Naive thymus-derived CD4-positive, alpha-beta T cell (primary cell): ENCODE results near the gene MGAT5B. TPM values are rescaled to one million over a fixed set of nuclear protein-coding genes. Genes with fewer than 3 reads are reported as not detected.

Source experiments
- ATAC-seq: fragments of 150-1000 bp; cut with Tn5 transposase; 2 replicates; pipeline ENCODE4 v1.10.0; 2021; ENCODE audit warnings: mild to moderate bottlenecking, moderate library complexity
- CTCF ChIA-PET: fragments of 350-600 bp; sonication (Branson Sonifier 250); formaldehyde crosslinking; loops from one replicate; lab custom pipeline; 2021; ENCODE audit warnings: antibody characterized with exemption; lab: Charles Lee
- POLR2A ChIA-PET: fragments of 350-600 bp; sonication (Branson Sonifier 250); formaldehyde crosslinking; loops from one replicate; lab custom pipeline; 2021; ENCODE audit warnings: antibody characterized with exemption, inconsistent platforms; lab: Charles Lee
- DNase-seq, 9 donors: peaks; one replicate each; pipeline versions ENCODE4 v3.0.0 to v3.0.0-alpha.2; 2020 to 2022; ENCODE audit warnings: mixed read lengths in 1 of 9
- H3K27ac ChIP-seq: one replicate; pipeline ENCODE4 v1.7.0; 2013; ENCODE audit warnings: mild to moderate bottlenecking, low read depth, low read length, moderate library complexity
- H3K27me3 ChIP-seq, 2 donors: one replicate each; pipeline ENCODE4 v1.7.0; 2013; ENCODE audit warnings: low read length in 2 of 2, mild to moderate bottlenecking in 2 of 2, moderate library complexity in 2 of 2; ENCODE audit not compliant: control insufficient read depth in 2 of 2, insufficient read depth in 2 of 2
- H3K36me3 ChIP-seq, 3 experiments: 1 replicate in 2 of 3; 2 replicates in 1 of 3; pipeline ENCODE4 v1.7.0; 2013; ENCODE audit warnings: low read length in 3 of 3, mild to moderate bottlenecking in 3 of 3, moderate library complexity in 1 of 3; ENCODE audit not compliant: insufficient read depth in 3 of 3, control insufficient read depth in 2 of 3
- H3K4me1 ChIP-seq, 2 donors: one replicate each; pipeline ENCODE4 v1.7.0; 2013; ENCODE audit warnings: low read length in 2 of 2, mild to moderate bottlenecking in 2 of 2, moderate library complexity in 1 of 2; ENCODE audit not compliant: control insufficient read depth in 2 of 2, insufficient read depth in 2 of 2
- H3K4me3 ChIP-seq: 2 replicates; pipeline ENCODE4 v1.7.0; 2013; ENCODE audit warnings: mild to moderate bottlenecking, low read length
- H3K9me3 ChIP-seq, 3 experiments: 1 replicate in 2 of 3; 2 replicates in 1 of 3; pipeline ENCODE4 v1.7.0; 2013; ENCODE audit warnings: low read length in 3 of 3; ENCODE audit not compliant: control insufficient read depth in 2 of 3
- H3K27ac Mint-ChIP-seq, 9 donors: one replicate each; pipeline ENCODE4 v1.8.0; 2020 to 2022; ENCODE audit warnings: mixed read lengths in 9 of 9, mild to moderate bottlenecking in 8 of 9, moderate library complexity in 5 of 9, inconsistent platforms in 2 of 9
- H3K27me3 Mint-ChIP-seq, 5 donors: one replicate each; pipeline ENCODE4 v1.8.0; 2021 to 2022; ENCODE audit warnings: mixed read lengths in 5 of 5, mild to moderate bottlenecking in 1 of 5
- H3K36me3 Mint-ChIP-seq, 5 donors: one replicate each; pipeline ENCODE4 v1.8.0; 2020 to 2022; ENCODE audit warnings: mixed read lengths in 5 of 5, mild to moderate bottlenecking in 3 of 5, inconsistent platforms in 1 of 5
- H3K4me1 Mint-ChIP-seq, 7 donors: one replicate each; pipeline ENCODE4 v1.8.0; 2020 to 2022; ENCODE audit warnings: mixed read lengths in 7 of 7, mild to moderate bottlenecking in 3 of 7, inconsistent platforms in 1 of 7
- H3K4me3 Mint-ChIP-seq, 10 donors: one replicate each; pipeline ENCODE4 v1.8.0; 2020 to 2022; ENCODE audit warnings: mild to moderate bottlenecking in 10 of 10, mixed read lengths in 10 of 10, moderate library complexity in 6 of 10, inconsistent platforms in 2 of 10
- H3K9me3 Mint-ChIP-seq, 11 donors: one replicate each; pipeline ENCODE4 v1.8.0; 2020 to 2022; ENCODE audit warnings: mixed read lengths in 11 of 11, mild to moderate bottlenecking in 4 of 11, inconsistent platforms in 1 of 11, moderate library complexity in 1 of 11
- intact Hi-C, 2 donors: fragments of 100-400 bp; cut with micrococcal nuclease; formaldehyde crosslinking; loops; one replicate each; pipeline ENCODE4 v1.15.1; 2023
- polyA plus RNA-seq, 2 donors: library from polyadenylated mRNA; unstranded; fragments of 300-500 nt; fragmentation: Illumina TruSeq; gene quantifications; one replicate each; pipeline ENCODE4 v1.2.3, GENCODE V29; 2021
- total RNA-seq, 6 experiments: library from RNA in 5 of 6; stranded (reverse) in 5 of 6; gene quantifications; 1 replicate in 5 of 6; 2 replicates in 1 of 6; pipeline ENCODE4 v1.2.3 and lab custom pipeline; 2021 to 2026

Gene MGAT5B
- total and polyA plus RNA-seq, 7 experiments from 2014 or later: 0.12 to 3.7 (median 1.5) TPM; not detected in 1

DNA sequence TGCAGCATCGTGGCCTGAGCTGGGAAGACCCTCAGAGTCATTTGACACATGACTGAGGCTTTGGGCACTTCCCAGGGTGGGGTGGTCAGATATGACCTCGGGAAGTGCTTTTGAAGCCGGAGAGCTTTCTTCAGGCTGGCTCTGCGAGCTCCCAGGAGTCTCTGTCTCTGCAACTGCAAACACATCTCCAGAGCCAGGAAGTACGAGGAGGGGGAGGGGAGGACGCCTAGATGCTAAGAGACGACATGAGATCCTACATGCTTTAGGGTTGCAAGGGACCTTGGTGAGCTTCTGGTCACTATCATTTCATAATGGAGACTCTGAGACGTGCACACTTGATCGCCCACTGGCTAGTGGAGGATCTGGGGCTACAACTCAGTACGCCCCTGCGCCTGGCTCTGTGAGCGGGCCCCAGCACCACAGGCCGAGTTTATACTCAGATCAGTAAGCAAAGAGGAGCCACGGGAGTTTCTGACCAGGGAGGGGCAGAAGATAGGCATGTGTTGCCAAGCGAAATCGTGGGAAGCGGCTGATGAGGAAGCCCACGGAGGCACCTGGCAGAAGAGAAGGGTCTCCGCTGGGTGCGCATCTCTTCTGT lies 527 bp upstream of the MGAT5B start:
- H3K4me1 Mint-ChIP-seq: peaks cover 4 to 12% (median 9%) of the 10 kb centered on the region in 7 donors
- H3K9me3 Mint-ChIP-seq: peaks cover 0 to 2% (median 0%) of the 10 kb centered on the region in 11 donors
- intact Hi-C loops: loop anchor here (1.0 to 5.0 kb wide), 6 partner anchors 51 to 380 kb away; no protein-coding TSS in a partner anchor
- H3K27me3 Mint-ChIP-seq: peaks cover 14 to 44% (median 22%) of the 10 kb centered on the region in 5 donors
- H3K4me3 Mint-ChIP-seq: peak overlapping the region; percentile 60 to 86 (median 81)
- Histone ChIP-seq H3K9me3 (no peaks in the 10 kb centered on the region), H3K27ac (no peak overlapping the region), H3K4me3 (no peak overlapping the region), H3K36me3 (no peaks in the 10 kb centered on the region), H3K4me1 (peaks cover 5 to 13% of the 10 kb centered on the region in 2 donors), H3K27me3 (peaks cover 4 to 5% of the 10 kb centered on the region in 2 donors)
- CTCF ChIA-PET: interaction anchor here (0.7 to 6.7 kb wide), 11 partner anchors 12 to 375 kb away, joined by 3 to 73 read pairs (median 4); no protein-coding TSS in a partner anchor
- DNase-seq (no peak), ATAC-seq (no peak)
- no peaks in the 10 kb centered on the region for H3K36me3 Mint-ChIP-seq
- POLR2A ChIA-PET: no interaction called here
- H3K27ac Mint-ChIP-seq: peak overlapping the region in 2 of 9 donors; percentile 15 to 82

DNA sequence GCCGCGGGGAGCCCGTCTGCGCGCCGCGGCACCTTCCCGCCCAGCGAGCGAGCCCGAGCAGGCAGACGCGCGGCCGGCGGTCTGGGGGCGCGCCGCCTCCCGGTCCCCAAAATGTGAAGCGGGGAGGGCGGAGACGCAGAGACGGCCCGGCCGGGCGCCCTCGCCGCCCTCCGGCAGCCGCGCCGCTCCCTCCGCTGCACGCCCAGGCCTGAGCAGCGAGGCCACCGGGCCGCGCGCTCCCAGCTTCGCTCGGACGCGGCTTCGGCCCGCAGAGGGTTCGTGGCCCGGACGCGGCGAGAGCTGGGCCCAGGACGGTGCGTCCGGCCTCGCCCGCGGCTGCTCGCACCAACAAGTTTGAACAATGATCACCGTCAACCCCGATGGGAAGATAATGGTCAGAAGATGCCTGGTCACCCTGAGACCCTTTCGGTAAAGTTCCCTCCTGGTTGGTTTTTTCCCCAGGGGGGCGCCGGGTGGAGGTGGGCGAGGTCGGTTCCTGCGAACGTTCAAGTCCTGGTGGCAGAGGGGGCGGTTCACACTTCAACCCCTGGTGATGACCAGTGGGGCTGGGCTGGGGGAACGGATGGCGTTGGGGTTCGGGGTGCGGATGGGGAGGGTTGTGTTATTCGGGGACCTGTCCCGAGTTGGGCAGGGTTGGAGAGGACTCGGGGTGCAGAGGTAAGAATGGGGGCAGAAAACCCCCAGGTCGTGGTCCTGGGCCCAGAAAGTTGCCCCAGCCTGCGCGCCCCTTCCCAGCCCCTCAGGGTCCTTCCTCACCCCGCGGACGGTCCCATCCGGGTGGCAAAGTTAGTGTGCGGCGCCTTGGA lies 678 bp downstream of the MGAT5B start:
- Mint-ChIP-seq H3K4me3 (peak overlapping the region; percentile 18 to 76 (median 63)), H3K27ac (no peak overlapping the region), H3K9me3 (peaks cover 0 to 2% (median 0%) of the 10 kb centered on the region in 11 donors), H3K36me3 (peaks cover 0 to under 1% (median 0%) of the 10 kb centered on the region in 5 donors), H3K4me1 (peaks cover 4 to 13% (median 10%) of the 10 kb centered on the region in 7 donors), H3K27me3 (peaks cover 14 to 45% (median 24%) of the 10 kb centered on the region in 5 donors)
- POLR2A ChIA-PET: no interaction called here
- peak in 1 of 9 donors; percentile 12 for DNase-seq
- no peaks in the 10 kb centered on the region for H3K36me3 ChIP-seq
- peak; percentile 28 for ATAC-seq
- no peaks in the 10 kb centered on the region for H3K9me3 ChIP-seq
- peak overlapping the region; percentile 20 for H3K4me3 ChIP-seq
- peaks cover 4 to 5% of the 10 kb centered on the region in 2 donors for H3K27me3 ChIP-seq
- intact Hi-C loops: loop anchor here (1.0 to 5.0 kb wide), 6 partner anchors 53 to 378 kb away; no protein-coding TSS in a partner anchor
- peaks cover 5 to 13% of the 10 kb centered on the region in 2 donors for H3K4me1 ChIP-seq
- H3K27ac ChIP-seq: no peak overlapping the region
- CTCF ChIA-PET: interaction anchor here (0.8 to 6.7 kb wide), 9 partner anchors 11 to 216 kb away, joined by 3 to 73 read pairs (median 4); no protein-coding TSS in a partner anchor

DNA sequence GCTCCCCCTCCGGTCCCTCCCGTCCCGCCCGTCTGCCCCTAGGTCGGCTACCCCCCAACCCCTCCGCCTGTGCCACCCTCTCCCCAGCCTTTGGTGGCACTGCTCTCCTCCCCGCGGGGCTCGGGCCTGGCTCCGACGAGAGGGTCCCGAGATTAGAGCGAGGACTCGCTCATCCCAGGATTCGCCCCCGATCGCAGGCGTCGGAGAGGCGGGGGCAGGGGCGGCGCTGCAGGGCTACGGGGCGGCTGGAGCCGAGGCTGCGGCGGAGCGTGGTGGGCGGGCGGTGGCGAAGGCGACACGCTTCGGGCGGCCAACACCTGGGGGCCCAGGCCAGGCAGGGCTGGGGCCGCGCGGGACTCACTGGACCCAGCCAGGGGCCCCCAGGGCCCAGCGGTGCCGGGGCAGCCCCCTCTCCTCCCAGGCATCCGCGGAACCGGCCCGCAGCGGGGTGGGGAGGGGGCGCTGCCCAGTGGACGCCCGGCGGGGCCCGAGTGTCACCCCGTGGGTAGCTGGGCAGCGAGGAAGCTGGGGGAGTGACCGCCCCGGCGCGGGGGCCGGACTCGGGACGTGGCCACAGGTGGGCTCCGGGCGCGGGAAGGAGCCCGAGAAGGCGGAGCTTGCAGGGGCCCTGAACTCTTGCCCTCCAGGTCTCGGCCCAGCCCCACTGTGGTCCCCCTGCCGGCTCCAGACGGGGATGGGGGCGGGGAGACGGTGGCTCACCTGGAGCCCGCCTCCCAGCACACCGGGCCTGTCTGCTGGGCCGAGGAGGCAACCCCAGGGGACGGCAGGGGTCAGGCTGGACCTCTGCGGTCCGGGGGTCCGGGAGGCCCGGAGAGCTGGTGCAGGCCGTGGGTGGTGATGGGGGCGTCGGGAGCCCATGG lies 1.5 kb downstream of the MGAT5B start:
- DNase-seq (peak in 2 of 9 donors; percentile 7 to 27), ATAC-seq (no peak)
- Histone ChIP-seq H3K9me3 (no peaks in the 10 kb centered on the region), H3K4me1 (peaks cover 5 to 13% of the 10 kb centered on the region in 2 donors), H3K27me3 (peaks cover 4 to 5% of the 10 kb centered on the region in 2 donors), H3K36me3 (no peaks in the 10 kb centered on the region), H3K4me3 (no peak overlapping the region), H3K27ac (no peak overlapping the region)
- H3K9me3 Mint-ChIP-seq: peaks cover 0 to 5% (median 0%) of the 10 kb centered on the region in 11 donors
- ChIA-PET POLR2A (no interaction called here), CTCF (interaction anchor here (0.7 to 6.7 kb wide), 2 partner anchors 33 to 187 kb away, joined by 4 to 73 read pairs; no protein-coding TSS in a partner anchor)
- peaks cover 0 to 4% (median 0%) of the 10 kb centered on the region in 5 donors for H3K36me3 Mint-ChIP-seq
- peaks cover 14 to 45% (median 24%) of the 10 kb centered on the region in 5 donors for H3K27me3 Mint-ChIP-seq
- no peak overlapping the region for H3K27ac Mint-ChIP-seq
- peak overlapping the region in 1 of 10 donors; percentile 76 for H3K4me3 Mint-ChIP-seq
- intact Hi-C loops: loop anchor here in 1 of 2 donors (5.0 kb wide), 1 partner anchor 128 kb away; no protein-coding TSS in a partner anchor
- peaks cover 4 to 13% (median 10%) of the 10 kb centered on the region in 7 donors for H3K4me1 Mint-ChIP-seq

DNA sequence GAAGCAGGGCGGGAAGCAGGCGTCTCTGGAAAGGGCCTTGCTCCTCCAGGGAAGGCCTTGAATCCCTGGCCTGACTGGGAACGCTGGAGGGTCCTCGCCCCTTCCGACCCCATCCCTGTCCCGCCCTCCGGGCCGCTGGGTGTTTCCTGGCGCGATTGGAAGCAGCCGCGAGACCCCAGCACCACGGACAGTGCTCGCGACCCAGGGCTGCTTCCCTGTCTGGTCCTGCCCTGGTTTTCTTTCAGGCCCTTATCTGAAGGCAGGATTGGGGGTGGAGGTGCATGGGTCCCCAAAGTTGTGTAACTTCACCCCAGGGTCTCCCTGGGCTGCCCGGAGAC lies 2.1 kb downstream of the MGAT5B start:
- Mint-ChIP-seq H3K4me1 (peaks cover 4 to 13% (median 10%) of the 10 kb centered on the region in 7 donors), H3K4me3 (peak overlapping the region in 1 of 10 donors; percentile 44), H3K9me3 (peaks cover 0 to 8% (median 2%) of the 10 kb centered on the region in 11 donors), H3K27me3 (peaks cover 14 to 43% (median 24%) of the 10 kb centered on the region in 5 donors), H3K27ac (no peak overlapping the region), H3K36me3 (peaks cover 0 to 9% (median 3%) of the 10 kb centered on the region in 5 donors)
- ATAC-seq (no peak), DNase-seq (no peak)
- no peaks in the 10 kb centered on the region for H3K9me3 ChIP-seq
- H3K27ac ChIP-seq: no peak overlapping the region
- ChIA-PET CTCF (interaction anchor here (0.7 to 6.7 kb wide), 2 partner anchors 33 to 187 kb away, joined by 4 to 73 read pairs; no protein-coding TSS in a partner anchor), POLR2A (no interaction called here)
- intact Hi-C loops: no loop called here
- H3K4me3 ChIP-seq: no peak overlapping the region
- H3K36me3 ChIP-seq: no peaks in the 10 kb centered on the region
- peaks cover 5 to 13% of the 10 kb centered on the region in 2 donors for H3K4me1 ChIP-seq
- H3K27me3 ChIP-seq: peaks cover 4 to 5% of the 10 kb centered on the region in 2 donors

DNA sequence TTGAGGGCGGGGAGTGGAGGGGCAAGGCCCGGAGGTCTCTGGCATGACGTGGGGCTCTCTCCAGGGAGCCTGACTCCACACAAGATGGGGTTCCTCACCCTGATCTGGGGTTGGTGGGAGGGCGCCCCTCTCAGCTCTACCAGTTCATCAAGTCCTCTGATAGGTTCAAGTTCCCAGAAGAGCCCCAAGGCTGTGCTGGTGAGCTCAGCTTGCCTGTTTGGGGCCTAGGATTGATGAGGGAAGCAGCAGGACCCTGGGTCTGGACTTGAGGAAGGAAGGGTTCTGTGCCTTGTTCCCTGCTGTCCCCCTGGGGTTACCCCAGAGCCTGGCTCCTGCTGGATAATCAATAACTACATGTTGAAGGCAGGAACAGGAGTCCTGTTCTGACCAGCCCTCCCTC lies 3.5 kb downstream of the MGAT5B start:
- Mint-ChIP-seq H3K27ac (no peak overlapping the region), H3K36me3 (peaks cover 0 to 14% (median 8%) of the 10 kb centered on the region in 5 donors), H3K27me3 (peaks cover 13 to 34% (median 17%) of the 10 kb centered on the region in 5 donors), H3K4me1 (peaks cover 4 to 13% (median 10%) of the 10 kb centered on the region in 7 donors), H3K4me3 (peak overlapping the region in 5 of 10 donors; percentile 24 to 48 (median 32)), H3K9me3 (peaks cover 0 to 12% (median 5%) of the 10 kb centered on the region in 11 donors)
- no peak for DNase-seq
- Histone ChIP-seq H3K4me3 (no peak overlapping the region), H3K27ac (no peak overlapping the region), H3K9me3 (no peaks in the 10 kb centered on the region), H3K36me3 (no peaks in the 10 kb centered on the region), H3K27me3 (peaks cover 4 to 5% of the 10 kb centered on the region in 2 donors), H3K4me1 (peaks cover 5 to 13% of the 10 kb centered on the region in 2 donors)
- intact Hi-C loops: no loop called here
- CTCF ChIA-PET: interaction anchor here (0.7 to 6.7 kb wide), 3 partner anchors 141 to 185 kb away, joined by 3 to 73 read pairs (median 4); no protein-coding TSS in a partner anchor
- POLR2A ChIA-PET: no interaction called here
- ATAC-seq: no peak
